ENCODE measurements around the gene RNF157.
"Not testable (repeated sequence)": the region's sequence is repeated elsewhere in the genome, so short reads cannot be mapped to it uniquely, and the experiment has no call there.

Gene RNF157

GRCh38 chr17:76252967-76253766, 12.9 kb upstream of the RNF157 start:
- DNase-seq, result not testable (repeated sequence)

- peak; percentile 63 for DNase-seq
Observed at GRCh38 chr17:76252040-76252954, 12.0 kb upstream of the RNF157 start.

- no peak for DNase-seq
Observed at GRCh38 chr17:76251478-76252039, 11.3 kb upstream of the RNF157 start.

- DNase-seq, result no peak
Observed at GRCh38 chr17:76250141-76250540, 9.8 kb upstream of the RNF157 start.

- DNase-seq, result no peak
Observed at GRCh38 chr17:76248013-76248782, 7.9 kb upstream of the RNF157 start.

GRCh38 chr17:76247304-76247703, 7.0 kb upstream of the RNF157 start:
- no peak for DNase-seq

GRCh38 chr17:76246080-76247066, 6.1 kb upstream of the RNF157 start:
- peak; percentile 69 for DNase-seq

GRCh38 chr17:76244721-76245120, 4.4 kb upstream of the RNF157 start:
- not testable (repeated sequence) for DNase-seq

- peak; percentile 42 for DNase-seq
Observed at GRCh38 chr17:76243826-76244679, 3.8 kb upstream of the RNF157 start.

GRCh38 chr17:76241691-76242255, 1.5 kb upstream of the RNF157 start:
- no peak for DNase-seq

GRCh38 chr17:76241204-76241538, 878 bp upstream of the RNF157 start:
- no peak for DNase-seq

GRCh38 chr17:76239538-76240274, 587 bp downstream of the RNF157 start:
- peak; percentile 10 for DNase-seq

GRCh38 chr17:76238847-76239537, 1.3 kb downstream of the RNF157 start:
- DNase-seq, result peak; percentile 12

GRCh38 chr17:76237859-76238313, 2.4 kb downstream of the RNF157 start:
- no peak for DNase-seq

- DNase-seq, result no peak
Observed at GRCh38 chr17:76236603-76237002, 3.7 kb downstream of the RNF157 start.

- no peak for DNase-seq
Observed at GRCh38 chr17:76235883-76236282, 4.4 kb downstream of the RNF157 start.

GRCh38 chr17:76234354-76234679, 6.0 kb downstream of the RNF157 start:
- DNase-seq, result no peak

GRCh38 chr17:76233588-76234353, 6.5 kb downstream of the RNF157 start:
- DNase-seq, result no peak

Measured in CD4-positive, alpha-beta T cell treated with Interleukin-6 for 4 hours (primary cell).